Activated CD4-positive, alpha-beta T cell treated with anti-CD3 and anti-CD28 coated beads, Interleukin-10, Interleukin-2, amounts not matched to agents 100 ng/mL and 50 ng/mL, durations not matched to agents 16 hours and 8 hours (primary cell): ENCODE measurements around the gene SLC15A2.
"Not testable (repeated sequence)": the region's sequence is repeated elsewhere in the genome, so short reads cannot be mapped to it uniquely, and the experiment has no call there.

Source experiments
- DNase-seq: peaks from one replicate; pipeline ENCODE4 v3.0.0-alpha.2; 2020

Gene SLC15A2

DNA sequence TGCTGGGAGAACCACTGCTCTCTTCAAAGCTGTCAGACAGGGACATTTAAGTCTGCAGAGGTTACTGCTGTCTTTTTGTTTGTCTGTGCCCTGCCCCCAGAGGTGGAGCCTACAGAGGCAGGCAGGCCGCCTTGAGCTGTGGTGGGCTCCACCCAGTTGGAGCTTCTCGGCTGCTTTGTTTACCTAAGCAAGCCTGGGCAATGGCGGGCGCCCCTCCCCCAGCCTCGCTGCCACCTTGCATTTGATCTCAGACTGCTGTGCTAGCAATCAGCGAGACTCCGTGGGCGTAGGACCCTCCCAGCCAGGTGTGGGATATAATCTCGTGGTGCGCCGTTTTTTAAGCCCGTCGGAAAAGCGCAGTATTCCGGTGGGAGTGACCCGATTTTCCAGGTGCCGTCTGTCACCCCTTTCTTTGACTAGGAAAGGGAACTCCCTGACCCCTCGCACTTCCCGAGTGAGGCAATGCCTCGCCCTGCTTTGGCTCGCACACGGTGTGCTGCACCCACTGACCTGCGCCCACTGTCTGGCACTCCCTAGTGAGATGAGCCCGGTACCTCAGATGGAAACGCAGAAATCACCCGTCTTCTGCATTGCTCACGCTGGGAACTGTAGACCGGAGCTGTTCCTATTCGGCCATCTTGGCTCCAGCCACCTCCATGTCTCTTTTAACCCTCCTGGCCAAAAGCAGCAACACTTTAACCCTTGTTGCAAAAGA, 44.1 kb downstream of the SLC15A2 start:
- not testable (repeated sequence) for DNase-seq

DNA sequence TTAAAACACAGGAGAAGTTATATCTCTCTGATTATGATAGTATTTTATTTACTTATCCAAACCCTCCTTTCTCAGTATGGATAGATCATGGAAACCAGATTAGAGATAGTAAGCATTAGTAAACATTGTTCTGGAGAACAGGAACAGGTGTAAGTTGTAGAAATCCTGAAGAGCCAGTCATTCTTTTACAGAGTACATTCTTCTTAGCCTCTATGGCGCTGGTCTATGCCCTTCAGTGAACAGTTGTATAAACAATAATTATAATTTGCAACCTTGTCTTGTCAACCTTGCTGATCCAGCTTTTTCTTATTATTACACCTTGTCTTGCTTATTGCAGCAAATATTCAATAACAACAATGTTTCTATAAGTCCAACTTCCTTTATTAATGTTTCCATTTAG, 47.4 kb downstream of the SLC15A2 start:
- DNase-seq = no peak

DNA sequence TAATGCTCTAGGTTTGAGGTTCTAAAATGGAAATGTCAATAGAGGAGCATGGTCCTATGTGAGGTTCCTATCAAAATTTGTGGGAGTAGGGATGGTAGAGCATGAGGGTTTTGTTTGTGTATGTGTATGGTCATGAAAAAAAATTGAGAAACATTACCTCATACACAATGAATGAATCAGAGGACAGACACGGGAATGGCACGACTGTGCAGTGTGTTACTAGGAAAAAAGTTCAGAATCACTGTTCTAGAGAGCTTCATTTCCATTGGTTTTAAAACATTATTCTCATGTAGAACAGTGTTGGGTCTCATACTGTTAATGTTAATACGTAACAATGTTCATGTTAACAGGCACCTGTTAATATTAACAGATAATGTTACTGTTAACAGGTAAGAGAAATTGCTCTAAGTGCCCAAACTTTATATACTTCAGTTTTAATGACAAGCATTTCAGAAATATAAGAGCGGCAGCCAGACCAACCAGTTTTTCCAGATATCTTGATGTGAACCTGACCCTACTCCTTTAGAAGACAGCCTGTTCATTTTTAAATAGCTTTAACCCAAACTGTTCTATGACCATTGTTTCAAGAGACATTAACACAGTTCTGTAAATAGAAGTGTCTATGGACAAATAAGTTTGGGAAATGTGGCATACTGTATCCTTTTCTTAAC, 48.0 kb downstream of the SLC15A2 start:
- DNase-seq = no peak

DNA sequence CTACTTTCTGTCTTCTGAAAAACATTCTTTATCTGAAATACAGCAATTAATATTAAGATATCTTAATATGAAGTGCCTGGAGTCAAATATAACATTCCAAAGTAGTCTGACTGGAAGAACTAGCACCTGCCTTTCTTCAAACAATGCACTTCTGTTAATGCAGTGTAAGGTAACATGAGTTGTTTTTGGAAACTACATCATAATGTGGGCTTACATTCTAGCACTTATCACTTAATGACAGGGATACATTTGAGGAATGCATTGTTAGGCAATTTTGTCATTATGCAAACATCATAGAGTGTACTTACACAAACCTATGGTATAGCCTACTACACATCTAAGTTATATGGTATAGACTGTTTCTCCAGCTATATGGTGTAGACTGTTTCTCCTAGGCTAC, 49.2 kb downstream of the SLC15A2 start:
- DNase-seq = no peak

DNA sequence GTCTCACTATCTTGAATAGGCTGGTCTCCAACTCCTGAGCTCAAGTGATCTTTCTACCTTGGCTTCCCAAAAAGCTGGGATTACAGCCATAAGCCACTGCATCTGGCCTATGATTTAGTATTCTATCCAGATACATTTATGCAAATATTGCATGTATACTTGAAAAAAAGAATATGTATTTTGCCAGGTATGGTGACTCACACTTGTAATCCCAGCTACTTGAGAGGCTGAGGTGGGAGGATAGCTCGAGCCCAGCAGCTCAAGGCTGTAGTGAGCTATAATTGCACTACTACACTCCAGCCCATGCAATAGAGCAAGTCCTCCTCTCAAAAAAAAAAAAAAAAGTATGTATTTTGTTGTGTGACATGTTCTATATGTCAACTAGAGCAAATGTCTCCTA, 54.4 kb downstream of the SLC15A2 start:
- no peak for DNase-seq

DNA sequence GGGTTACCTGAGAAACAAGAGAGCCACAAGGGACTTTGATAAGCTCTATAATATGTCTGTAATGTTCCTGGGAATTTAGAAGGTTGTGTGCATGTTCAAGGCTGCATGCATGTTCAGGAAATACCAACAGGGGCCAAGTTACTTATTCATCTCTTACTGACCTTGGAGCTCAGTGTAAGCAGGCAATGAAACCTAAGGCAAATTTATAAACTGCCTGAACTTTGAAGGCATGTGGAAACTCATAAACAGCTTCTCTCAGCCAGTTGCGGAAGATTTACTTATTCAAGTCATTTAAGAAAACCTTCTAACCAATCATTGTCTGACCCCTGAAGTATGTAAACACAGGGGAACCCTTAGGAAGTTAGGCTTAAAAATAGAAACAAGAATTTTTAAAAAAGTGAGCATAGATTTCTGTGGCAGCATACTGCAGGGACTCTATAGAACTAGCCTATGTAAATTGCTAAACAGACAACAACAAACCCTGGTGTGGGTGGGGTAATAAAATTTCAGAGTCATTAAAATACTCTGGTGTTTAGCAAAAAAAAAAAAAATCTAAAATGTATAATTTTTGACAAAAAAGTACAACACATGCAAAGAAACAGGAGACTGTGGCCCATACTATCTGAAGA, 57.2 kb downstream of the SLC15A2 start:
- no peak for DNase-seq

DNA sequence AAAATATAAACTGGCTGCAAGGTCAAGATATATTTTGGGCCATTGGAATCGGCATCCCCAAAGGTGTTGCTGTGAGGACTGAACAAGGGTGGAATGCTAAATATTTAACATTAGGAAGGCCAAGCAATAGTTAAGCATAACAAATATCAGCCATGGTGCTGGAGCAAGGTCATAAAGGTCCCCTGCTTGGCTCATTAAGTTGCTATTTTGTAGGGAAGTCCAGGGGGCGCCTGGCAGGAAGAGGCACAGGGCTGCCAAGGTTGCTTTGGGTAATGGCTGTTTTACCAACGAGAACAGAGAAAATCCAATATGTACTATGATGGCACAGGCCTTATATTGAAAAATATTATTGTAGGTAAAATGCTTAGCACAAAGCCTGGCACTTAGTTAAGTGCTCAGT, 62.2 kb downstream of the SLC15A2 start:
- no peak for DNase-seq

DNA sequence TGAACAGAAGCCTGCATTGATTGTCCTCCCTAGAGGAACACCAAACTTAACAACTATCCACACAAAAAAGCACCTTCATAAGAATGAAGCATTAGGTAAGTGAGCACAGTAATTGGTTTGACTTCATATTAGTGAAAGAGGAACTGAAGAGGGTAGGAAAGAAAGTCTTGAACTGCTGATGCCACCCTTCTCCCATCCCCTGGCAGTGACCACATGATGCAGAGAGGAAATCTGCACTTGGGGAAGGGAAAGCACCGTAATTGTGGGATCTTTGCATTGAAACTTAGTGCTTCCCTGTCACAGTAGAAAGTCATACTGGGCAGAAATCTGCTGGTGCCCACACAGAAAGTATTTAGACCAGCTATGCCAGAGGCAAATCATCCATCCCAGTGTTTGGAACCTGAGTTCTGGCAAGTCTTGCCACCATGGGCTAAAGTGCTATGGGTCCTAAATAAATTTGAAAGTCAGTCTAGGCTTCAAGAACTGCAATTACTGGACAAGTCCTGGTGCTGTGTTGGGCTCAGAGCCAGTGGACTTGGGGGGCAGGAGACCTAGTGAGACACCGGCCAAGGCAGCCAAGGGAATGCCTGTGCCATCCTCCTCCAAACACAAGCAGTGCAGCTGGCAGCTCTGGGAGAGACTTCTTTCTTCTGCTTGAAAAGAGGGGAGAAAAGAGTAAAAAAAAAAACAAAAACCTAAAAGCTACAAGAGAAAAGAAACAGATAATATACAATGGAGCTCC, 63.6 kb downstream of the SLC15A2 start:
- DNase-seq = no peak

DNA sequence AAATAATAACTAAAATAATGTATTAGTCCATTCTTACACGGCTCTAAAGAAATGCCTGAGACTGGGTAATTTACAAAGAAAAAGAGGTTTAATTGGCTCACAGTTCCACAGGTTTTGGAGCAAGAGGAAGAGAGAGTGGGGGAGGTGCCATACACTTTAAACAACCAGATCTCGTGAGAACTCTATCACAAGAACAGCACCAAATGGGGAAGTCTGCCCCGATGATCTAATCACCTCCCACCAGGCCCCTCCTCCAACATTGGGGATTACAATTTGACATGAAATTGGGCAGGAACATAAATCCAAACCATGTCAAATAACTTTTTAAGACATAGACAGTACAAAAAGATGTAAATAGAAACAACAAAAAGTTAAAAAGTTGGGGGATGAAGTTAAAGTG, 64.6 kb downstream of the SLC15A2 start:
- DNase-seq = no peak

DNA sequence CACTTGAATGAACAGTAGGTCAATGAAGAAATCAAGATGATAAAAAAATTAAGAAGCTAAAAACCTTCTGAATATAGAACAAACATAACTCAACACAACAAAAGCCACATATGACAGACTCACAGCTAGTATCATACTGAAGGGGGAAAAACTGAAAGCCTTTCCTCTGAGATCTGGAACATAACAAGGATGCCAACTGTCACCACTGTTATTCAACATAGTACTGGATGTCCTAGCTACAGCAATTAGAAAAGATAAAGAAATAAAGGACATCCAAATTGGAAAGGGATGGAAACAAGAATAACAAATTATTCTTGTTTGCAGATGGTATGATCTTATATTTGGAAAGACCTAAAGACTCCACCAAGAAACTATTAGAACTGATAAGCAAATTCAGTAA, 67.1 kb downstream of the SLC15A2 start:
- no peak for DNase-seq

DNA sequence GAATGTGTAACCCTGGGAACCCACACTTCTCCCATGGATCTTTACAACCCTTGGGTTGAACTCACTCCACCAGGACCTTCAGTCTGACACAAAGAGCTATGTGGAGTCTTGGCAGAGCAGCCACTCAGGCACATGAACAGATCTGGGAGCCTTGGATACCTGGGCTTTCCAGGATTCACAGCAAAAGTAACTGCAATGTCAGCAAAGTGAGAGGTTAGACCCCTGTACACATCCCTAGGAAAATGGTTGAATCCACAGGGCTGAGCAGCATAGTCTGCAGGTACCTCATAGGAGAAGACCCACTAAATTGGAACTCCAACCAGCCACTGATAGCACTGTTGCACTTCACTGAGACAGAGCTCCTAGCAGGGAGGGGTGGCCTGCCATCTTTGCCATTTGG, 68.2 kb downstream of the SLC15A2 start:
- no peak for DNase-seq

DNA sequence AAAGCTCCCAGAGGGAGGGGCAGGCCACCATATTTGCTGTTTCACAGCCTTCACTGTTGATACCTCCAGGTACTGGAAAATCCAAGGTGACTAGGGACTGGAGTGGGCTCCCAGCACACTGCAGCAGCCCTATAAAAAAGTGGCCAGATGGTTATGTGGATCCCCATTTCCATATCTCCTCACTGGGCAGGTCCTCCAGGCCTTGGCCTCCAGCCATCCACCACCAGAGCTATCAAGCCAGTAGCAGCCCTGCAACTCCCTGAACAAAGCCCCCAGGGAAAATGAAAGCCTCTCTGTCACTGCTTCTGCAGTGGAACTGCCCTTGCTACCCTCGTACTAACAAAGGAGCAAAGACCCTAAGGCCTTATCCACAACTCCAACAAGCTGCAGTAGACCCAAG, 69.4 kb downstream of the SLC15A2 start:
- DNase-seq = no peak

DNA sequence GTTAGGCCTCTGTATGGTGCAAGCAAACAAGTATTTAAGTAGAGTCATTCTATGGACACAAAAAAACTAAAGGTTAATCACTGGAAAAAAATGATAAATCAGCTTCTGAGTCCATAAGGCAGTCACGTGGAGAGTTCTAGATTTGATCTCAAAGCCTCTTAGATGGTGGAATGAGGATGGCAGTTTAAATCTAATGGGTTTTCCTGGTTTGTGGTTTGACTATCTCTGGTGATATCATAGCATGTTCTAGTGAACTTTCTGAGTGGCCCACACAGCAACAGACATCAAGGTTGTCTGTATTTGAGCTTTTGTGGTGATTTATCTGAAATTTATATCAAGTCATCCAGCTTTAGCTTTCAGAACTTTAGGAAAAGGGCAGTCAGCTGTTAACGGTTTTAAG, 75.4 kb downstream of the SLC15A2 start:
- DNase-seq = no peak

DNA sequence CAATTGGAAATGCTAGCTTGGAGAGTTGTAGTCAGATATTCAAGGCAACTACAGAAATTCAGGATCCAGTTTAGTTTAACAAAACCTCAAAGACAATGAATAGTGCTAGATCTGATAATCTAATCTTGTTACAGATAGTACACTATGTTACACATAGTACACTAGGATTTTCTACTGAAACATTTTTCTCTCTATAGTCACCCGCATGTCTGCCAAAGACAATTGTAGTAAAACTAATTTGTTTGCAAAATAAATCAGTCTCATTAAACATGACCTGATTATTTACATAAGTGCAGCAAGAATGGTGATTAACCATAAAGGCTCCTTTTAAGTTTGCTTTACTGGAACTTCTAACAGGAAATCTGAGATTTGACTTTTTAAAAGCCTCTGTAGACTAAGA, 75.8 kb downstream of the SLC15A2 start:
- no peak for DNase-seq

DNA sequence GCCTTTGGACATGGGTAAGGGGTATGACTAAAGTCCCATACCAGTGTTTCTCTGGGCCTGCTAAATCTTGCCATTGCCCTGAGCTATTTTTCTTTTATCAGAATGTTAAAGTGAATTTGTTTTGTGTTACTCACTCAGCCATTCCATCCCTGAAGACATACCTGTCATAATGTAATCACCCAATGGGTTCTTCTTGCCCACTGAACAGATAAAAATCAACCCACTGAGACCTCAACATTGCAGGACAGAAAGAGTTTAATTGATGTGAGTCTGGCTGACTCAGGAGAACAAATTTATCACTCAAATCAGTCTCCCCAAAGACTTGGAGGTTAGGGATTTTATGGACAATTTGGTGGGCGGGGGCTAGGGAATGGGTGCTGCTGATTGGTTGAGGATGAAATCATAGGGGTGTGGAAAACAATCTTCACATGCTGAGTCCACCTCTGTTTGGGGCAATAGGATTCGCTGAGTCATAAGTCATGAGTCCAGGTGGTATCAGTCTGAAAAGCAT, 80.5 kb downstream of the SLC15A2 start:
- no peak for DNase-seq

DNA sequence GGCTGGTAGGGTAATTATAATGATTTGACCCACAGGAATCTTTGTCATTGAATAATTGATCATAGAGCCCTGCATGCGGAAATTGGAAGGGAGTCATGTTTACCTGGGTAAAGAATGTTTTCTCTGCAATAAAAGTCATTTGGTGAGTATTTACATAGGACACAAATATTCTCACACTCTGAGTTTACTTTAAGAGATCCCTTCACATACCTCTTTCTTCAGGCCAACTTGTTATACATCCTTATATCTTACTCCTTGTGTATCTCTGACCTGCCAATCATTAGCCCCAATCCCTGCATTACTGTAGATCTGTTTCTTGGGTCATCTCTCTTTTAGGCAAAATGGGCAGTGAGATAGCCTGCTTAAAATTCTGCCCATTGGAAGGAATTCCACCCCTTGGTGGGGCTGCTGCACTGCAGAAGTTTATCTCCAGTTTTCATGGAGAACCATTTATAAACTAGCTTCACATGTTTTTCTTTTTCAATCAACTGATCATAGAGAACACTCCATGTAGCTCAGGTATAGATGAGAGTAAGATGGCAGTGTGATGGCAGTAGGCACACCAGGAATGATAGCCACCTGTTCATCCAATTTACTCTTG, 81.6 kb downstream of the SLC15A2 start:
- no peak for DNase-seq

DNA sequence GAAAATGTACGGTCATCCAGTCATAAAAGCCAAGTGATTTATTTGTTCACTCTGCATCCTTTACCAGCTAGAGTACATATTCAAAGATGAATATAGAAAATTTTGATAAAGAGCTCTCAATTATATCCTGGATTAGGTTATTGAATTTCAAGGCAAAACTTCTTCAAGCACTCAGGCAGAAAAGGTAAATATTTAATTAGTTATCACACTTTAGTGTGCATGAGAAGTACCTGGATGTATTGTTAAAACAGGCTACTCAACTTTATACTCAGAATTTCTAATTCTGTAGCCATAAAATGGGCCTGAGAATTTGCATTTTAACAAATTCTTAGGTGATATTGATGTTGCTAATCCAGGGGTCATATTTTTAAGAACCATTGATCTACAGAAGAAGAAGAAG, 82.5 kb downstream of the SLC15A2 start:
- no peak for DNase-seq

DNA sequence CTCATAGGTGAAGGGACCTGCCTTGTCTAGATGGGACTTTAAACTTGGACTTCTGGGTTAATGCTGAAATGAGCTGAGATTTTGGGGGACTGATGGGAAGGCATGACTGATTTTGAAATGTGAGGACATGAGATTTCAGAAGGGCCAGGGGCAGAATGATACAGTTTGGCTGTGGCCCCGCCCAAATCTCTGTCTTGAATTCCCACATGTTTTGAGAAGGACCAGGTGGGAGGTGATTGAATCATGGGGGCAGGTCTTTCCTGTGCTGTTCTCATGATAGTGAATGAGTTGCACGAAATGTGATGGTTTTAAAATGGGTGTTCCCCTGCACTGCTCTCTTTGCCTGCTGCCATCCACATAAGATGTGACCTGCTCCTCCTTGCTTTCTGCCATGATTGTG, 85.0 kb downstream of the SLC15A2 start:
- no peak for DNase-seq

DNA sequence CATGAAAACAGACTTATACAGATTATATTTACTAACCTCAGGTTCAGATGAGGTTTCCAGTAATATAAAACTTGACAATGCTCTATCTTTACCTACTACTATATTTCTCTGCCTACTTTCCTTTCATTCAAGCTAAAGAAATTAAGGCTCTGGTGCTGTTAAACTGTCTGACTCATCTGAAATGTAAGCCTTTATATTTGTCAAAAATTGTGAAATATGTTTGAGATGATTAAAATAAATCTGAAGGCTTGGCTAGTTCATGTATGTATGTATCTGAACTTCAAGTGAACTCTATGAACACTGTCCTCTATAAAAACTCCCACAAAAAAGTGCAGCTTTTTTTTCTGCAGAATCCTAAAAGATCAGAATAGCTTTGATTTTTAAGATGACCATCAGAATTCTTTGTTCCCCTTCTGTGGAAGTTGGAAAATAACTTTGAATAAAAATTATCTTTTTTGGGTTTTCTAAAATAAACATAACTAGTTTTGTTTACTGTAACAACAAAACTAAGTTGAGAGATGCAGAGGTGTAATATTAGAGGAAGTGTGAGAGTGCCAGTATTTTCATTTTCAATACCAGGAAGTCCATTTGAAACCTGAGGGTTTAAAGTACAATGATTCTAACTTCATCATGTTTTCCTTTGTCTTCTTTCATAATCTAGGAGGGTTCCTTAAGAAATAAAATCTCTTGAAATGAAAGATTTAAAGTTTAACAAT, 85.7 kb downstream of the SLC15A2 start:
- no peak for DNase-seq

DNA sequence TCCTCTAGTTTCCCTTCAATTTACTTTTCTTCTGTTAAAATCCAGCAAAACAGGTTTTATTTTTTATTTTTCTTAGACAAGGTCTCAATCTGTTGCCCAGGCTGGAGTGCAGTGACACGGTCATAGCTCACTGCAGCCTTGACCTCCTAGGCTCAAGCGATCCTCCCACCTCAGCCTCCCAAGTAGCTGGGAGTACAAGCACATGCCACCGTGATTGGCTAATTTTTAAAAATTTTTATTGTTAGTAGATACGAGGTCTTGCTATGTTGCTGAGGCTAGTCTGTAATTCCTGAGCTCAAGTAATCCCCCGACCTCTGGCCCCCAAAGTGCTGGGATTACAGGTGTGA, 86.2 kb downstream of the SLC15A2 start:
- no peak for DNase-seq

DNA sequence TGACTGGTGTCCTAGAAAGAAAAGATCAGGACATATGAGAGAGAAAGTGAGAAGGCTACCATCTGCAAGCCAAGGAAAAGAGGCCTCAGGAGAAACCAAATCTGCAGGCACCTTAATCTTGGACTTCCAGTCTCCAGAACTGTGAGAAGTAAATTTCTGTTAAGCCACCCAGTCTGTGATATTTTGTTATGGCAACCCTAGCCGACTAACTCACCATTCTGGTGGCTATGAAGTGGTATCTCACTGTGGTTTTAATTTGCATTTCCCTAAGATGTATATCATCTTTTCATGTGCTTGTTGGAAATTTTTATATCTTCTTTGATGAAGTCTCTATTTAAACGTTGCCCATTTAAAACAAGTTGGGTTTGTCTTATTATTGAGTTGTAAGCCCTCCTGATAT, 87.3 kb downstream of the SLC15A2 start:
- DNase-seq = no peak

DNA sequence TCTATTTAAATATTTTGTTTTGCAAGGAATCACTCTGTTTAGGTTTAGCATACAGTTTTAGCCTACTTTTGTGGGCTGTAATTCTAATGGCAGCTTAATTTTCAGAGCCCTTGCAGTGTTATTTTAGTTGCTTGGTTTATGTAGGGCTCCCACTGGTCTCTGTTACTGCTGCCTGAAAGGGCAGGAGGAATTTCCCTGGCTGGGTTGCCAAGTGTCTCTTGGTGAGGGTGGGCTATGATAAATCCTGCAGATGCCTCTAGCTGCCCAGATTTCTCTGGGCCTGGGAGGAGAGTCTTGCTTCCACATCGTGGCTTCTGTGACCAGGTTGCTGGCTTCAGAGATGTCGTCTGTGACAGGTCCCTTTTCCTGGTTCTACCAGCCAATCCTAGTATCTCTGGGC, 91.6 kb downstream of the SLC15A2 start:
- DNase-seq = no peak

DNA sequence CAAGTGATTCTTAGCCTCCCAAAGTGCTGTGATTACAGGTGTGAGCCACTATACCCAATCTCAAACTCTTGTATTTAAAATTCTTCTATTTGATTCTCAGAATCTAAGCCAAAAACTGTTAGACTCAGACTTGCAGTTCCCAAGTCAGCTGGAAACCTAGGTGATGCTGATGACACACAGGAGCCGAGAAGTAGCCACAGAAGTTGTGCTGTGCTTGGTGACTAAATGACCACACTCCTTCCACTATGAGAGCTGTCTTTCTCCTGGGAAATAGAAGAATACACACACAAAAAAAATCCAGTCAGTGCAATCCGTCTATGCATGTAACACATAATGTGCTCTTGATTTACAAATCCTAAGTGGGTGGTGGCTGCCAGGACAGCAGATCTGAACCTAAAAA, 93.9 kb downstream of the SLC15A2 start:
- peak; percentile 73 for DNase-seq
